NCI-H1417 (cell line): ENCODE results near the gene DICER1.

Experiments
- DNase-seq, 3 experiments: peaks; one replicate each; lab custom pipeline; 2025; lab: John Stamatoyannopoulos, UW

Gene DICER1

DNA sequence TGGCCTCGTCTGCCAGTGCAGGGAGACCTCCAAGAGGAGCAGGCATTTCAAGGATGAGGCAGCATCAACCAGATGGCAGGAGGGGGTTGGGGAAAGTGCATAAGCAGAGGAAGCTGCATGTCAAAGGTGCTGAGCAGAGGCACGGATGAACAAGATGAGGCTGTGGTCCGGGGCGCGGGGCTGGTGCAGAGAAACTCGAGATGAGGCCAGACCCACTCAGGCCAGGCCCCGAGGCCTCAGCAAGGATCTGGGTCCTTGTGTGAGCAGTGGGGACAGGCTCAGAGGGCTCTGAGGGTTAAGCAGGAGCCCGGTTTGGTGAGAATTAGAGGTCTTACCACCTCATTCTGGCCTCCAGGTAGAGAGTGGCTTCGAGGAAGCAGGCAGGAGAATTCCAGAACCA lies 98.8 kb downstream of the DICER1 start:
- no peak for DNase-seq

GRCh38 chr14:95057851-95058250 lies 99.5 kb downstream of the DICER1 start:
- DNase-seq = no peak

- DNase-seq = no peak
These were observed 100.2 kb downstream of the DICER1 start for GRCh38 chr14:95057147-95057546.

- DNase-seq = peak in 2 of 3 experiments; percentile 87 to 94
These were observed 100.9 kb downstream of the DICER1 start for GRCh38 chr14:95056476-95056875.

- DNase-seq = no peak
These were observed 102.0 kb downstream of the DICER1 start for GRCh38 chr14:95055318-95055717.

- no peak for DNase-seq
These were observed 102.7 kb downstream of the DICER1 start for GRCh38 chr14:95054346-95055280.

- no peak for DNase-seq
These were observed 105.2 kb downstream of the DICER1 start for GRCh38 chr14:95052016-95052585.

DNA sequence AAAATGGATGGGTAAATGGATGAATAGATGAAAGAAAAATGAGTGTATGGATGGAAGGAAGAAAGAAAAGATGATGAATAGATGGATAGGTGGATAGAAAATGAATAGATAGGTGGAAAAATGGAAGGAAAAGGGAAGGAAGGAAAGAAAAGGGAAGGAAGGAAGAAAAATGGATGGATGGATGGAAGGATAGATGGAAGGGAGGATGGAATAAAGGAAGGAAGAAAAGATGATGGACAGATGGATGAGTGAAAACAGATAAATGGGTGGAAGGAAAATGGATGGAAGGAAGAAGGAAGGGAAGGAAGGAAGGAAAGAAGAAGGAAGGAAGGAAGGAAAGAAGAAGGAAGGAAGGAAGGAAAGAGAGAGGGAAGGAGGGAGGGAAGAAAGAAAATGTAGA lies 107.4 kb downstream of the DICER1 start:
- DNase-seq = no peak

- no peak for DNase-seq
These were observed 108.5 kb downstream of the DICER1 start for GRCh38 chr14:95048771-95049312.

- no peak for DNase-seq
These were observed 109.6 kb downstream of the DICER1 start for GRCh38 chr14:95047754-95048153.

GRCh38 chr14:95046711-95047681 lies 110.3 kb downstream of the DICER1 start:
- no peak for DNase-seq

DNA sequence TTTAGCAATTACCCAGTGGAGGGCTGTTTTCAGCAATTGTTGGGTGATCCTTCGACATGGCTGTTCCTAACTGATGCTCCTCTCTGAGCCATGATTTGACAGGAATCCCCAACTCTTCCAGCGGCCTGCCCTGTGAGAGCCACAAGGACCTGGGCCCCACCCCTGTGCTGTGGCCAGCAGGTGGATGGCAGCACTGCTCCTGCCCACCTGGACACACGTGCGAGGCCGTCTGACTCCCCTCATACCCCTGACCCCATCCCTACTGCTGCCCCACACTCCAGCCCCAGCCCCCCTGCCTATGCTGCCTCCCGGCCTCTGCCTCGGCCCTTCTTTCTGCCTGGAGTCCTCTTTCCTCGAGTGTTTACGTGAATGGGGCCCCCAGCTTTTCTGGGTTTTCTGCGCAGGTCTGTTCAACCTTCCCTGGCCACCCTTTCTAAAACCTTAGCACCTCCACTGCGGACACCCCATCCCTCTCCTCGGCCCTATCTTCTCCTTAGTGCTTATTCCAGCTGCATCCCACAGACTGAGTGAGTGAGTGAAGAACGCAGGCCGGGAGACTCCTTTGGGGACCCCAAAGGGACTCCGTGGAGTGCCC lies 111.4 kb downstream of the DICER1 start:
- no peak for DNase-seq

DNA sequence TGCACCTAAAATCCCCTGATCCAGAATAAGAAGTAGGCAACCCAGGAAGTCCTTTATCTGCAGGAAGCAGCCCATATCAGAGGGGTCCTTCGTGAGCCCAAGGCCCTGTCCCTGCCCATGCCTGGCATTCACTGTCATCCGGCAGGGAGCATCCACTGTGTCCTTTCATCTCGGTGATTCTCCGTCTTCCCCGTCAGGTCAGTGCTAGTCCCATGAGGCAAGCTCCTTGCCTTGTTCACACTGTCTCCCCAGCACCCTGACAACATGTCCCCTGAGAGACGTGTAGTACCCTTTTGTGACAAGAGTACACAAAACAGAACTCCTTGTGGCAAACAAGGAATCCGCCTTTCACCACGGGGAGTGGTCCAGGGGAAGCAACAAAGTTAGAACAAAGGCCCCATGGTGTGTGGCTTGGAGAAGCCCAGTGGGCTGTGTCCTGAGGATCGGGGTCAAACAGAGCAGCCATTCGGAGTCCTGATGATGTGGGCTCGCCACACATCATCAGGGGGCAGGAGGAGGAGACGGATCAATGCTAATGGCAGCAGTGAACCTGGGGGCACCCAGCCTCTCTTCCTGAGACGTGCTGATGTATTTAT lies 112.1 kb downstream of the DICER1 start:
- DNase-seq = no peak

- DNase-seq = peak in 2 of 3 experiments; percentile 29 to 57
These were observed 112.7 kb downstream of the DICER1 start for GRCh38 chr14:95044463-95045105.

DNA sequence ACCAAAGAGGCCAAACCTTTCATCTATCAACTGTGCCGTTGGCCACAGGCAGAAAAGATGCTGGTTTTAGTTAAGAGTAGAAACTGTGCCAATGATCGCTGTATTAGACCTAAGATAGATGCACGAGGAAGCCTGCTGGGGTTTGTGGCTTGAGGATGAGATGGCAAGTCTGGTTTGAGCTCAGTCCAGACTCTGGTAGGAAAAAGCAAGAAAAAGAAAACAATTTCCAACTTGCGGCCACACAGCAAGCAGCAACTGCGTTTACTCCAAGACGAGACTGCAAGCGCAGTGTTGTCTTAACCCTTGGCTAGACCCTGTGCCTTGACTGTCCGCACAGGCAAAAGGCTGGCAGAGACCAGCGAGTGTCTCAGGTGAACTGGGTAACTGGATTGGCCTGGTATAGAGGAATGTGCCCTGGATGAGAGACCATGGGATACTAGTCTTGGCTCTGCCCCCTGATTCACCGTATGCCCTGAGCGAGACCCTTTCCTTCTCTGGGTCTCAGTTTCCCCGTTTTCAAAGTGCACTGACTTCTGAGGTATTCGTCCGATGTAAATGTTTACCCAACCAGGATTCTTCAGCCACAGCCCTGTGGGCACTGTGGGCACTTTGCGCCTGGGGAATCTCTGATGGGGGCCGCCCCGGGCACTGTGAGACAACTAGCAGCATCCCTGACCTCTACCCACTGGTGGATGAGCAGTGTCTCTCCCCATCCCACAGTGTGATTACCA lies 113.4 kb downstream of the DICER1 start:
- no peak for DNase-seq

GRCh38 chr14:95043314-95043713 lies 114.0 kb downstream of the DICER1 start:
- DNase-seq = no peak

GRCh38 chr14:95041477-95042020 lies 115.8 kb downstream of the DICER1 start:
- DNase-seq = no peak

- no peak for DNase-seq
These were observed 116.4 kb downstream of the DICER1 start for GRCh38 chr14:95040708-95041476.

- no peak for DNase-seq
These were observed 117.4 kb downstream of the DICER1 start for GRCh38 chr14:95039993-95040348.
